Stimulated activated CD4-positive, alpha-beta T cell treated with anti-CD3 and anti-CD28 coated beads, TNF-alpha, amount 100 ng/mL, for 4 hours (primary cell): ENCODE data around the gene FREM3.
"Not testable (repeated sequence)": the region's sequence is repeated elsewhere in the genome, so short reads cannot be mapped to it uniquely, and the experiment has no call there.

ENCODE experiments used
- DNase-seq, 3 experiments: peaks; one replicate each; pipeline ENCODE4 v3.0.0-alpha.2; 2020; ENCODE audit warnings: low read depth in 3 of 3

FREM3 gene

DNA sequence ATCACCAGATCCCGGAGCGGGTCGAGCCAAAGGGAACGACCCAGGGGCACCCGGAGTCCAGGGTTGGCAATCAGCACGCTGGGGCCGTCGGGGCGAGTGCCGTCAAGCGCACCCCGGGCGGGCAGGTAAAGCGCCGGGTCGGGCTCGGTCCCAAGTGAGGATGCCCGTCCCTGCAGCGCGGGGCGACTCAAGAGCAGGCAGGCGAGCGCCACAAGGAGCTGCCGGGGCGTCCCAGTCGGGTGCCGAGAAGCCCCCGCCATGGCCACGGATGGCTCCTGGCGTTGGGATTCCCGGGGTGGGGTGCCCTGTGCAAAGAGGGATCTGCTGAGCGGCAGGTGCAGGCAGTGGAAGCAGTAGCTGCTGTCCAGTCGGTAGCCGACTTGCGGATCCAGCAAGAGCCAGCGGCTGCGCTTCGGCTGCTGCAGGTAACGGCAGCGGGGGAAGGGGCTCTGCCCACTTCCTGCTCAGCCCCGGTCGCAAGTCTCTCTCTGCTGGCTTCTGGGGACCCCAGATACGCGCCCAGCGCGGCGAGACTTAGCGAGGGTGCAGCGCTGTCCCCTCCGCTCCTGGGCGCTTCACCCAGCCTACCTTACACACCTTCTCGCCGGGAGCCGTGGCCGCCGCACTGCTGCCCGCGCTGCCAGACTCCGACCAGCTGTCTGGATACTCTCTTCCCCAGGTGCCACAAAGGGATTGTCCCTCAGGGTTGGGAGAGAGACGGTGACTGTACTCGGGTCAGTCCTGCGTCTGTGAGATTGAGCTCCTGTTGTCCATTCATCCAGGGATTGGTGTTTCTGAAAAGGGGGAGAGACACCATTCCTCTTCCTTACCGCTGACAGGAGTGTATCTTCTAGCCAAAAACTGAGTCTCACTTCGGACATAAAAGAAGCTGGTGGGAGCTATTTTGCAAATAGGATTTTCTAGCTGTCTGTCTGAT is at the start of gene FREM3:
TSS of gene FREM3 (minus strand) at position 260 of the 937 bp plus-strand sequence. CDS start at position 260, 0 bp downstream.
- no peak for DNase-seq

DNA sequence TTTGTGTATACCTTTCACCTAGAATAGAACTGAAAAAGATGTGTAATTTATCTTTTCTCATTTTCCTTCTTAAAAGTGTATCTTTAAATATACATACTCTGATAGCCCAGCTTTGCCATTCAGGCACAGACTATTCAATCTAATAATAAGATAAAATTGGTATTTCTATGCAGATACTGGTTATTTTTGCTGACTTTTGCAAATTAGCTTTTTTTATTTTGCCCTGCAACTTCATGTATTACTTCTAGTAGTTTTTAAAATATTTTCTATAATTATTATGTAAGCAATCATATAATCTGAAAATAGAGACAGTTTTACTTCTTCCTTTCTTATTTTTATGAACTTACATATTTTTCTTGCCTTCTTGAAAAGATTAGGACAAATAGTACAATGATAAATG is 45.4 kb upstream of the FREM3 start:
- no peak for DNase-seq

DNA sequence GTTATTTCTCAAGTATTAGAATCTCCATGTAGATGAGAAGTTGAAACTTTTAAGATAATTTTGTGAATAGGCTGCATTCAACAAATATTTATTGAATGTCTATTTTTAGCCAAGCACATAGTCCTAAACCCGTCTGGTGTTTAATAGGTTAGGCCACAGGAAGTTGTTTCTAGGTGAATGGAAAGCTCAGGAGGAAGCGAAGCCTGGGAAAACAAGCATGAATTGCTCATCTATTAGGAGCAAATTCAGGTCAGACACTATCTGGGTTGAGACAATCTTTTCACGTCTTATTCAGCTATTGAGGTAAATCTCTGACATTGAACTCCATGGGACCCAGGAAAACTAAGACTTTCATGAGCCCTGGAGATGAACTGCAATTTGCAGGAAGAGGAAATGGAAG is 43.1 kb upstream of the FREM3 start:
- DNase-seq = no peak

DNA sequence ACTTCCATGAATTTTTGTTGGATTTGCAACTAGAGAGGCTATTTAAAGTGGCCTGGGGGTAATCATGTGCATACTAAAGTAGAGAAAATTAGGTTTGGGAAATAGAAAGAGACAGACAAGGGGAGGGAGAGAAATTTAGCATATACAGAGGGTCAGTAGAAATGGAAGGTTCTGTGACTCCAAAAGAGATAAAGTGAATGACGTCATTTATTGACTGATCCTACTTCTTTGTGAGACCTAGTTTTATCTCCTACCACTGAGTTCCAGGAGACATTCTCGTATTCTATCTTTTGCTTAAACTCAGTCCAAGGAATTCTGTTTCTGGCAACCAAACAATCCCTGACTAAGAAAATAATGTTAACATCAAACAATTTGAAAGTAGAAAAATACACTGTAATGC is 42.4 kb upstream of the FREM3 start:
- no peak for DNase-seq

DNA sequence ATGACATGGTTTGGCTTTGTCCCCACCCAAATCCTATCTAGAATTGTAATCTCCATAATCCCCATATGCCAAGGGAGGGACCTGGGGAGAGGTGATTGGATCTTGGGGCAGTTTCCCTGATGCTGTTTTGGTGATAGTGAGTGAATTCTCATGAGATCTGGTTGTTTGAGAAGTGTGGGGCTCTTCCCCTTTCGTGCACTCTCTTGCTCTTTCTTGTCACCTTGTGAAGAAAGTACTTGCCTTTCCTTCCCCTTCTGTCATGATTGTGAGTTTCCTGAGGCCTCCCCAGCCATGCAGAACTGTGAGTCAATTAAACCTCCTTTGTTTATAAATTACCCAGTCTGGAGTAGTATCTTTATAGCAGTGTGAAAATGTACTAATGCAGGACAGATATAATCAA is 36.4 kb upstream of the FREM3 start:
- no peak for DNase-seq

DNA sequence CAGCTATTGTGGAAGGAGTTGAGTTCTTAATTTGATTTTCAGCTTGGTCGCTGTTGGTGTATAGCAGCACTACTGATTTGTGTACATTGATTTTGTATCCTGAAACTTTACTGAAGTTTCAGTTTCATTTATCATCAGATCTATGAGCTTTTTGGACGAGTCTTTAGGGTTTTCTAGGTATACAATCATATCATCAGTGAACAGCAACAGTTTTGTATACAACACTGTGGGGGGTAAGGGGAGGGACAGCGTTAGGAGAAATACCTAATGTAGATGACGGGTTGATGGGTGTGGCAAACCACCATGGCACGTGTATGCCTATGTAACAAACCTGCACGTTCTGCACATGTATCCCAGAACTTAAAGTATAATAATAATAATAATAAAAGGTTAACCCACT is 35.6 kb upstream of the FREM3 start:
- not testable (repeated sequence) for DNase-seq

DNA sequence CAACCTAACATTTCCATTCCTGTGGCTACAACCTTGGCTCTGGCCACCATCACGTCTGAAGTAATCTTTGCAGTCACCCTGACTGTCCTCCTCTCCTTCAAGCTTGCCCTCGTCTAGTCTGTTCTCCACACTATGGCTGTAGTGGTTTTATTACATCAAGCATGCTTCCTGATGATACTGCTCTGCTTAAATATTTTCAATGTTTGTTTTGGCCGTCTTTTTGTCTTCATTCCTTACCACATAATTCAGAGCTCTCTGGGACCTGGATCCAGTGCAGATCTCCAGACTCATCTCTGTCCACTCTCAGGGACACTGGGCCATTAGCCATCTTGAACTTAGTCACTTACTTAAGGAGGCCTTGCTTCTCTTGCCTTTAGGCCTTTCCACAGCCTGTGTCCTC is 27.7 kb upstream of the FREM3 start:
- no peak for DNase-seq

DNA sequence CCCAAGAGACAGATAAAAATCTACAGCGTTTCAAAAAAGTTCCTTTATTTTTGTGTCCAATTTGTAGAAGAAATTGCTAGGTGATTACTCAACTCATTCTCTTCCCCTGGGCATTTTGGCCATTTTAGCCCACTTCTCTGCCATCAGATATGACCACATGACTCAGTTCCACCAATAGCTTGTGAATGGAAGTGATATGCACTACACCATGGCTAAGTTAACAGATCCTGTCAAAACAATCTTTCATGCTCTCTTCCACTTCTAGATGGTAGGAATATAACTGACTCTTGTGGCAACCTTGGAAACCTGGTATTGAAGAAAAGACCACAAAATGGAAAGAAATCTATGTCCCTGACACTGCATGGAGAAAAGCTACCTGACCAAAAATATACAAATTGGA is 26.2 kb upstream of the FREM3 start:
- no peak for DNase-seq

DNA sequence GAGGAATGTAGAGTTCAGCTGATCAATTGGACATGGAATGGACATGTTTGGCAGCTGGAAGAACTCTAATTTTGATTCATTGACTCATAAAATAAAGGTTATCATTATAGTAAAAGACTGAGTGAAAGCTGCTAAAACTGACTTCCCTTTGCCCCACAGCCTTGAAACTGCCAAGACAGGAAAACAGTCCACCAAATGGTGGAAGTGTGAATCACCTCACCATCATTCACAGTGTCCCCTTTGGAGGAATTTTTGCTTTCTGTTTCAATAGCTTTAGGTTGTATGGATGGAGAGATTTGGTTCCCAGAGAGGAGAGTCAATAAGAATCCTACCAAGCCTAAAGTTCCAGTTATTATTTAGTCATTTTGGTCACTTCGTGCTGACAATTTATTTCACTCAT is 20.8 kb upstream of the FREM3 start:
- DNase-seq = no peak

DNA sequence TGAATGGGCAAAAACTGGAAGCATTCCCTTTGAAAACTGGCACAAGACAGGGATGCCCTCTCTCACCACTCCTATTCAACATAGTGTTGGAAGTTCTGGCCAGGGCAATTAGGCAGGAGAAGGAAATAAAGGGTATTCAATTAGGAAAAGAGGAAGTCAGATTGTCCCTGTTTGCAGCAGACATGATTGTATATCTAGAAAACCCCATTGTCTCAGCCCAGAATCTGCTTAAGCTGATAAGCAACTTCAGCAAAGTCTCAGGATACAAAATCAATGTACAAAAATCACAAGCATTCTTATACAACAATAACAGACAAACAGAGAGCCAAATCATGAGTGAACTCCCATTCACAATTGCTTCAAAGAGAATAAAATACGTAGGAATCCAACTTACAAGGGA is 18.3 kb upstream of the FREM3 start:
- DNase-seq = not testable (repeated sequence)

DNA sequence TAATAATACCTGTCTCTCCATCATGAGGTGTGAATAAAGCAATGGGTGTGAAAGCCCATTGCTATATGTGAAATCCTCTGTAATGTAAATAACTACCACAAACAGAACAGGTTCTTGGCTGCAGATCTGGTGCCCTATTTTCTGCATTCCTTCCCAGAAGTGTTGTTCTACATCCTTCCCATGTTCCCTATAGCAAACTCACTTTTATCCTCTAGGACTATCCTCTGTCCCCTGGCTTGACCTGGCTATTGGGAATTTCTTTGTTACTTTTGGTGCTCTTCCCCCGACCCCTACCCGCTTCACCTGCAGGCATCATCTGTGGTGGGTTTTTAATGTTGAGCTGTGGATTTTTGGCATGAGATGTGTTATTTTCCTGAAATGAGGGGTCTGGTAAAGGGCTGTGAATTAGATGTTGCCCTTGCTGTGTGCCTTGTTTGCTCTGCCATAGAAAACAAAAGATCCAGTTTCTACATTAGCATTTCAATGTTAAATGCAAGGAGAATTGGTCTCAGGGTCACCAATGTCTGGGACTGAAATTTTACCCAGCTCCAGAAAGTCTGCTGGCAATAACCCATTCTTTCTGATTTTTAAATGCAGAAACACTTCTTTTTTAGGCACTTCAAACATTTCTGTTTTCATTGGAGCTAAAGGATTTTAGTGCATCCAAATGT is 13.6 kb upstream of the FREM3 start:
- no peak for DNase-seq

DNA sequence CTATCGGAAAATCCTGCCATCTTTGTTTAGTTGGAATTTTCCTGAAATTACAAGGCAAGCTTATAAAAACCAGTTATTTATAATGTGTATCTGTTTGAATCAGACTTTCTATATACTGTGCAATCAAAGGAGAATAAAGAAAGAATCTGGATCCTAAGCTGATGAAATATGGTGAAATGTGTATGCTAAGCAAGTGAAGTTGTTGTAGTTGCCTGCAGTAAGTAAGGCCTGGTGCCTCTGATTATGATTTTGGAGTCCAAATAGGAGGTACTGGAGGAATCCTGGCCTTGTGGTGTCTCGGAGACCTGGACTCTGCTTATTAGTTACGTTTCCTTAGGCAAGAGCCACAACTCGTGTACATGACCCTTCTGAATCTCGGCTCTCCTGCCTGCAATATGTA is 13.1 kb upstream of the FREM3 start:
- DNase-seq = no peak

DNA sequence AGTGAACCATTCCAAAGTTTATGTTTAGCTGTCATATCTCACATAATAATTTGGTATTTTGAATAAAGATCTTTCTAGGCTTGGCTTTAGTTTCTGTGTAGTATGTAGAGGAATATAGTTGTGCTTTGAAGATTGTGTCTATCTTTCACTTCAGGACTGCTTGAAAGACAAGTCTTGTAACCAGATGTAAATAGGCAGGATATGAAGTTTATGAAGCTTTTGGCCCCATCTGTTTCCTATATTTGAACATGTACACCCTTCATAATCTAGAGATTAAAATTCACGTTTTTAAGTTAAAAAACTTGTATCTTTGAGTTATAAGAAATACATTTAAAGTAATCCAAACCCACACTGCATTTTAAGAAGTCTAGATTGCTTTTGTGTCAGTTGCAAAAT is 11.7 kb upstream of the FREM3 start:
- no peak for DNase-seq

DNA sequence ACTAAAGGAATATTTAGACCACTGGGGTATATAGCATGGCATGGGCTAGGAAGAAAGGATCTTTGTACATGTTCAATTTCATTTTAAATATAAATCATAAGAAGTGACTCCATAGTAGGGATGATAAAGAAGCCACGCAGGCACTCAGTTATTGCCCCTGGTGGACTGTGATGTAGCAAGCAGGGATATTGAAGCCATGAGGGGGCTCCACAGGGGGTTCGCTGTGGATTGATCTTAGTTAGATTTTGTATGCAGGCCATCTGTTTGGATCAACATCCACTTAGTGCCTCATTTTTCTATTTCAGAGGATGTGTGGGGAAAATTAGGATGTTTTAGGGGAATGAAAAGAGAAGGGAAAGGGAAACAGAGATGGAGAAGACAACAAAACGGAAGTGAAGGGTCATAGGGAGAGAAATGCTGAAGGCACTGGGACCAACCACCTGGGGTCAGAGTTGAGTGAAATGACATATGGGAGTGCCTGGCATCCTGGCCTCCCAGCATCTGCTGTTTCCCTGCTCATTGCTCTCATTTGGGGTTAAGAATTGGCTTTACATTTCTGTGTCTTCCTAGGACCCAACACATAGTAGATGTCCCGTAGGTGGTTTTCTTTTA is 11.2 kb upstream of the FREM3 start:
- DNase-seq = no peak

DNA sequence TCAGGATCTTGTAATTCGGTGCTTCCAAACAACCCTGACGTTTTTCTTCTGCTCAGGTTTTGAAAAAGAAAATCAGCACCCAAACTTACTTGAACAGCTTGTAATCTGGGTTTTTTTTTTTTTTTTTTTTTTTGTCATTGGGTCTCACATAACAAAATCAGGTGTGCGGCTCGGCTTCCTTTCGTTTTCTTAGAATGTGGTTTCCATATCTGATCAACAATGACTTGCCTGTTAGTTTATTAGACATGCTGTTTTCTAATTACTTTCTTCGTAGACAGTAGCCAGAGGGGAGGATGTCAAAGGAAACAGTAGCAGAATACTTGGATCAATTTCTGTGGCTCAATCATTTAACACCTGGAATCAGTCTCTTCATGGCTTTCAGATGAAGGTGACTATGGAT is 890 bp upstream of the FREM3 start:
- no peak for DNase-seq

DNA sequence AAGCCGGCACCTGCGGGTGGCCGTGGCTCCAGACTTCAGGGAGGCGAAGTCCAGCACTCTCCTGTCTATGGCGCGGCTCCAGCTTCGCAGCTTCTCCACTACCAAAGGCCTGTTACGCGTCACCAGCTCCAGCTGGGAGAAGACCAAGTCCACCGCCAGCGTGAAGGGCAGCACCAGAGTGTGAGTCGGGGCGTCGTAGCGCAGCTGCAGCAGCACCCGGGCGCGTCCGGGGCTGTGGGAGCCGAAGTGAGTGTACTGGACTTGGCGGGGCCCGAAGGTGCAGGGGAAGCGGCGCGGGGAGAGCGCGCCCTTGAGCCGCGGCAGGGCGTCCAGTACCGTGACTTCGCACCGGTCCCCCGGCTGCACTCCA is 444 bp downstream of the FREM3 start:
- no peak for DNase-seq

DNA sequence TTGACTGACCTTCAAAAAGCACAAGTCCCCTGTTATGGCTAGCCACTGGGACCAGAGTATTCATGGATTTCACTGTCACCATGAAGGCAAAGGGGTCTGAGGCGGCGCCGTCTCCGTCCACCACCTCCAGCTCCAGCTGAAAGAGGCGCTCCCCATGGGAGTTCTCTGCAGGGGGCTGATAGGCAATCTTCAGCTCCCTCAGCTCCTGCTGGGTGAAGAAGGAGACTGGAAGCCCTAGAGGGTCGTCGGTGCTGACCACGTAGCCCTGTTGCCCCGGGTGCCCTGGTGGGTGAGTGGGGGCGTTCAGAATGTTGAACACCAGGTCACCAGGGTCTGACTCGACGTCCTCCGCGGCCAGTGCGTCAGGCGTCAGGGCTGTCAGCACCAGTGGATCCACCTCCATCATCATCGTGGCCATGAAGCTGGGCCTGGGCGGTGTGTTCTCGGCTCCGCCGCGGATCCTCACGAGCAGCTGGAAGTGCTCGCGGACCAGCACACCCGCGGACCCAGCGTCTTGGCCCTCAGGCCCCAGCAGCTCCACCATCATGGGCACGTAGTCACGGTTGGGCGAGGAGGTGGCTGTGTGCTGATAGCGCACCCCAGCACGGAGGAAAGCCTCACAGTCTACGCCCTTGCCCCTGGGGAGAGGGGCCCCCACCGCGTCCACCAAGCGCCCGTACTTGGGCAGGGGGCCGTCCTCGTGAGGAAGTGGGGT is 987 bp downstream of the FREM3 start:
- no peak for DNase-seq

DNA sequence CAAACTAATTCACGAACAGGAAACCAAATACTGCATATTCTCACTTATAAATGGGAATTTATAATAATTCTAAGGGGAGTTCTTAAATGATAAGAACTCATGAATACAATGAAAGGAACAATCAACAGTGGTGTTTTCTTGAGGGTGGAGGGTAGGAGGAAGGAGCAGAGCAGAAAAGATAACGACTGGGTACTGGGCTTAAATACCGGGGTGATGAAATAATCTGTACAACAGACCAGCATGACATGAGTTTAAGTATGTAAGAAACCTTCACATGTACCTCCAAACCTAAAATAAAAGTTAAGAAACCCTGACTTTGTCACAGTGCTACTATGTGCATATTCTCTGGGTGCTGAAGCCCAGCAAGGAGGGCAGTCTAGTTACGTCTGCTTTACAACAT is 6.6 kb downstream of the FREM3 start:
- DNase-seq = no peak

DNA sequence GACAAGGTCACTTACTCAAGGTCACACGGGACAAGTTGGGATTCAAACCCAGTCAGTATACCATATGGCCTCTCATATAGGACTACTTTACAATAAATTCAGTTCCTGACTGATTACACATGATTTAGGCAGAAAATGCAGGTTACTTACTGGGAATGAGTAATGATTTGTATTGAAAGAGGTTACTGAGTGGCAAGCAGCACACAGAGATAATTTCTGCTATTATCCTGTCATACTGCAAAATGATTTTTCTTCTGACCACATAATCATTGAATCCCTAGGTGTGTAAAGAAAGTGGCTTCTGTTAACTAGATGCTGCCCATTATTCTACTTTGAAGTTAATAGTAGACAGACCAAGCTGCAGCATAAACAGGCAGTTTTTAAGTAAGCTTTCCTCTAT is 8.2 kb downstream of the FREM3 start:
- DNase-seq = no peak

DNA sequence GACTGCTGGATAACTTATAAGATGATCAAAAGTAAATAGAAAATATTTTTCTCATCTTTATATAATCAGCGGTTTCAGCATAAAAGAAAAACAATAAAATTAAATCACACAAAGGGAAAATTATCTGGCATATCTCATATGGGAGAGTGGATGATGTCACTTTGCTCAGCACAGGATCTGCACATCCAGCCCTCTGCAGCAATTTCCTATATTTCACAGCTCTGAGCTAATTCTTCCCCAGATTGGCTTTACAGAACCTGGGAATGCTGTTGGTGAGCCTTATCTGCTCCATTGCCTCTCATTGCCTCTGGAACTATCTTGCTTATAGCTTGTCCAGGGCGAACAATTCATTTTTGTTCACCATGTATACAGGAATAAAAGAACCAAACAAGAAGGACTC is 21.0 kb downstream of the FREM3 start:
- no peak for DNase-seq

DNA sequence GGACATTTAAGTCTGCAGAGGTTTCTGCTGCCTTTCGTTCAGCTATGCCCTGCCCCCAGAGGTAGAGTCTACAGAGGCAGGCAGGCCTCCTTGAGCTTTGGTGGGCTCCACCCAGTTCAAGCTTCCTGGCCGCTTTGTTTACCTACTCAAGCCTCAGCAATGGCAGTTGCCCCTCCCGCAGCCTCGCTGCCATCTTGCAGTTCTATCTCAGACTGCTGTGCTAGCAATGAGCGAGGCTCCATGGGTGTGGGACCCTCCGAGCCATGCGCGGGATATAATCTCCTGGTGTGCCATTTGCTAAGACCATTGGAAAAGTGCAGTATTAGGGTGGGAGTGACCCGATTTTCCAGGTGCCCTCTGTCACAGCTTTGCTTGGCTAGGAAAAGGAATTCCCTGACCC is 26.8 kb downstream of the FREM3 start:
- not testable (repeated sequence) for DNase-seq

DNA sequence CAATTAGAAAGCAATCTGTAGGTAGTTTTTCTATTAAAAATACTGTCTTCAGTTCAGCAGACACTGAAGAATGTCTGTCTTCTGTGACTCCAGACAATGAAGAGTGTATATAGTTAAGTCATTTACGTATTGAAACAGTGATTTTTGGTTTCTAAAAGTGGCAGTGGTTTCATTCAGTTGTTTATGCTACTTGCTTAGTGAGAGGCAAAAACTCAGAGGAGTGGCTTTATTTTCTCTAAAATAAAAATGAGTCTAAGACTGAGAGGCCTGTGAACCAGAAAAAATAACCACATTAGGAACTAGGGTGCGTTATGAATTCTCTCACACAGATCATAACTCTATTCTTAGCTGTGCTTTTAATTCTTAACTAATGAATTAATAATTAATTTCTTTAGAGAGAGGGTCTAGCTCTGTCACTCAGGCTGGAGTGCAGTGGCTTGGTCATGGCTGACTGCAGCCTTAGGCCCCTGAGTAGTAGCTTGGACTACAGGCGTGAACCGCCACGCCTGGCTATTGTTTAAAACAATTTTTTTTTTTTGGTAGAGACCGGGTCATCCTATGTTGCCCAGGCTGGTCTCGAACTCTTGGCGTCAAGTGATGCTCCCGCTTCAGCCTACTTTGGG is 31.4 kb downstream of the FREM3 start:
- no peak for DNase-seq
